Liver (tissue), 3 donors: ENCODE data around the gene MARCHF6.

ENCODE experiments used
- ATF3 ChIP-seq: IDR thresholded peaks from 2 replicates; pipeline ENCODE4 v1.6.1; 2016; ENCODE audit warnings: antibody characterized with exemption
- CTCF ChIP-seq: fragments of 150-350 bp; IDR thresholded peaks from 2 replicates; pipeline ENCODE4 v1.5.1; 2017; ENCODE audit warnings: improper control_type of control experiment, low read depth, low read length; ENCODE audit not compliant: missing input control
- JUND ChIP-seq, 2 donors: IDR thresholded peaks; 2 replicates each; pipeline ENCODE4 v1.6.1; 2016; ENCODE audit warnings: antibody characterized with exemption in 2 of 2
- MAX ChIP-seq: IDR thresholded peaks from 2 replicates; pipeline ENCODE4 v1.6.1; 2016; ENCODE audit warnings: antibody characterized with exemption
- donor health status: healthy.
- donor health status: healthy.

GRCh38 chr5:10306806-10307205 lies 46.7 kb upstream of the MARCHF6 start:
- TF ChIP-seq MAX (no peak), JUND (IDR thresholded peaks at IDR 0.05) (no peak), CTCF (no peak), ATF3 (no peak)
